ENCODE measurements around the gene TAS2R50. TPM values are rescaled to one million over a fixed set of nuclear protein-coding genes. Genes with fewer than 3 reads are reported as not detected.
A peak's percentile ranks its signal among the peaks of the same experiment; 100 is the strongest.

TAS2R50 gene
- total and polyA plus RNA-seq, 10 of the 15 experiments (the other 5 are each of a cell fraction or from before 2014, with no cell fraction given) = 0.33 to 3.2 (median 1.6) TPM; not detected in 5

DNA sequence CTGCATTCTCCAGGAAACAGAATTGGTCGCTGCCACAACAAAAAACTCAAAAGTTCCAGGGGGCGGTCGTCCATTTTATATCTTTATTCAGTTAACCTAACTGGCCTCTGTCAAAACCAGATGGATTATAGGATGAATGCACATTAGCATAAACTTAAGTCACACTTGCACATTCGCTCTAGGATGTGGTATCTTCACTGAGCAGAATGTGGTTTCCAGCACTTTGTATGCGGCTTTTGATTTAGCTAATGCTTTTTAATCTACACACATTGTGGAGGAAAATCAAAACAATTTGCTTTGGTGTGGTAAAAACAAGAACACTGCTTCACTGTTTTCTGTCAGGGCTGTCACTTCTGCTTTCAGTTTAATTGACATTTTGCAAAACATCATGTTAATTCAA lies 4.5 kb downstream of the TAS2R50 start (continued):
- TF ChIP-seq, protein P1, sequence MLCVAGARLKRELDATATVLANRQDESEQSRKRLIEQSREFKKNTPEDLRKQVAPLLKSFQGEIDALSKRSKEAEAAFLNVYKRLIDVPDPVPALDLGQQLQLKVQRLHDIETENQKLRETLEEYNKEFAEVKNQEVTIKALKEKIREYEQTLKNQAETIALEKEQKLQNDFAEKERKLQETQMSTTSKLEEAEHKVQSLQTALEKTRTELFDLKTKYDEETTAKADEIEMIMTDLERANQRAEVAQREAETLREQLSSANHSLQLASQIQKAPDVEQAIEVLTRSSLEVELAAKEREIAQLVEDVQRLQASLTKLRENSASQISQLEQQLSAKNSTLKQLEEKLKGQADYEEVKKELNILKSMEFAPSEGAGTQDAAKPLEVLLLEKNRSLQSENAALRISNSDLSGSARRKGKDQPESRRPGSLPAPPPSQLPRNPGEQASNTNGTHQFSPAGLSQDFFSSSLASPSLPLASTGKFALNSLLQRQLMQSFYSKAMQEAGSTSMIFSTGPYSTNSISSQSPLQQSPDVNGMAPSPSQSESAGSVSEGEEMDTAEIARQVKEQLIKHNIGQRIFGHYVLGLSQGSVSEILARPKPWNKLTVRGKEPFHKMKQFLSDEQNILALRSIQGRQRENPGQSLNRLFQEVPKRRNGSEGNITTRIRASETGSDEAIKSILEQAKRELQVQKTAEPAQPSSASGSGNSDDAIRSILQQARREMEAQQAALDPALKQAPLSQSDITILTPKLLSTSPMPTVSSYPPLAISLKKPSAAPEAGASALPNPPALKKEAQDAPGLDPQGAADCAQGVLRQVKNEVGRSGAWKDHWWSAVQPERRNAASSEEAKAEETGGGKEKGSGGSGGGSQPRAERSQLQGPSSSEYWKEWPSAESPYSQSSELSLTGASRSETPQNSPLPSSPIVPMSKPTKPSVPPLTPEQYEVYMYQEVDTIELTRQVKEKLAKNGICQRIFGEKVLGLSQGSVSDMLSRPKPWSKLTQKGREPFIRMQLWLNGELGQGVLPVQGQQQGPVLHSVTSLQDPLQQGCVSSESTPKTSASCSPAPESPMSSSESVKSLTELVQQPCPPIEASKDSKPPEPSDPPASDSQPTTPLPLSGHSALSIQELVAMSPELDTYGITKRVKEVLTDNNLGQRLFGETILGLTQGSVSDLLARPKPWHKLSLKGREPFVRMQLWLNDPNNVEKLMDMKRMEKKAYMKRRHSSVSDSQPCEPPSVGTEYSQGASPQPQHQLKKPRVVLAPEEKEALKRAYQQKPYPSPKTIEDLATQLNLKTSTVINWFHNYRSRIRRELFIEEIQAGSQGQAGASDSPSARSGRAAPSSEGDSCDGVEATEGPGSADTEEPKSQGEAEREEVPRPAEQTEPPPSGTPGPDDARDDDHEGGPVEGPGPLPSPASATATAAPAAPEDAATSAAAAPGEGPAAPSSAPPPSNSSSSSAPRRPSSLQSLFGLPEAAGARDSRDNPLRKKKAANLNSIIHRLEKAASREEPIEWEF (IDR thresholded peaks at IDR 0.05; ENCODE audit: insufficient replicate concordance, low read depth, low read length) = no peak
- peak; percentile 35 to 52; a peak in 1 of 4 replicates for TF ChIP-seq BHLHE40 (IDR thresholded peaks at IDR 0.05; ENCODE audit: borderline replicate concordance in 1 of 2, low read depth in 2 of 2, low read length in 1 of 2)
- no peak for TF ChIP-seq TAF1 (IDR thresholded peaks at IDR 0.05; ENCODE audit: borderline replicate concordance, low read depth, low read length)
- TF ChIP-seq, protein P2, sequence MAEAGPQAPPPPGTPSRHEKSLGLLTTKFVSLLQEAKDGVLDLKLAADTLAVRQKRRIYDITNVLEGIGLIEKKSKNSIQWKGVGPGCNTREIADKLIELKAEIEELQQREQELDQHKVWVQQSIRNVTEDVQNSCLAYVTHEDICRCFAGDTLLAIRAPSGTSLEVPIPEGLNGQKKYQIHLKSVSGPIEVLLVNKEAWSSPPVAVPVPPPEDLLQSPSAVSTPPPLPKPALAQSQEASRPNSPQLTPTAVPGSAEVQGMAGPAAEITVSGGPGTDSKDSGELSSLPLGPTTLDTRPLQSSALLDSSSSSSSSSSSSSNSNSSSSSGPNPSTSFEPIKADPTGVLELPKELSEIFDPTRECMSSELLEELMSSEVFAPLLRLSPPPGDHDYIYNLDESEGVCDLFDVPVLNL (IDR thresholded peaks at IDR 0.05; ENCODE audit: low read depth, low read length) = no peak
- no peak for TF ChIP-seq TCF3 (IDR thresholded peaks at IDR 0.05; ENCODE audit: borderline replicate concordance, insufficient read depth, low read depth, low read length)
- TF ChIP-seq YY1 (IDR thresholded peaks at IDR 0.05; ENCODE audit: low read depth, low read length) = no peak
- TF ChIP-seq RB1 (IDR thresholded peaks at IDR 0.05; ENCODE audit: borderline replicate concordance) = no peak
- TF ChIP-seq DPF2 (IDR thresholded peaks at IDR 0.05) = no peak
- TF ChIP-seq, protein P3, sequence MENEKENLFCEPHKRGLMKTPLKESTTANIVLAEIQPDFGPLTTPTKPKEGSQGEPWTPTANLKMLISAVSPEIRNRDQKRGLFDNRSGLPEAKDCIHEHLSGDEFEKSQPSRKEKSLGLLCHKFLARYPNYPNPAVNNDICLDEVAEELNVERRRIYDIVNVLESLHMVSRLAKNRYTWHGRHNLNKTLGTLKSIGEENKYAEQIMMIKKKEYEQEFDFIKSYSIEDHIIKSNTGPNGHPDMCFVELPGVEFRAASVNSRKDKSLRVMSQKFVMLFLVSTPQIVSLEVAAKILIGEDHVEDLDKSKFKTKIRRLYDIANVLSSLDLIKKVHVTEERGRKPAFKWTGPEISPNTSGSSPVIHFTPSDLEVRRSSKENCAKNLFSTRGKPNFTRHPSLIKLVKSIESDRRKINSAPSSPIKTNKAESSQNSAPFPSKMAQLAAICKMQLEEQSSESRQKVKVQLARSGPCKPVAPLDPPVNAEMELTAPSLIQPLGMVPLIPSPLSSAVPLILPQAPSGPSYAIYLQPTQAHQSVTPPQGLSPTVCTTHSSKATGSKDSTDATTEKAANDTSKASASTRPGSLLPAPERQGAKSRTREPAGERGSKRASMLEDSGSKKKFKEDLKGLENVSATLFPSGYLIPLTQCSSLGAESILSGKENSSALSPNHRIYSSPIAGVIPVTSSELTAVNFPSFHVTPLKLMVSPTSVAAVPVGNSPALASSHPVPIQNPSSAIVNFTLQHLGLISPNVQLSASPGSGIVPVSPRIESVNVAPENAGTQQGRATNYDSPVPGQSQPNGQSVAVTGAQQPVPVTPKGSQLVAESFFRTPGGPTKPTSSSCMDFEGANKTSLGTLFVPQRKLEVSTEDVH (IDR thresholded peaks at IDR 0.05; ENCODE audit: low read depth, partially characterized antibody) = no peak
- TF ChIP-seq ZNF384 (IDR thresholded peaks at IDR 0.05; ENCODE audit: borderline replicate concordance, low read depth, low read length) = no peak
- TF ChIP-seq PAX8 (IDR thresholded peaks at IDR 0.05) = no peak
- TF ChIP-seq, protein P4, sequence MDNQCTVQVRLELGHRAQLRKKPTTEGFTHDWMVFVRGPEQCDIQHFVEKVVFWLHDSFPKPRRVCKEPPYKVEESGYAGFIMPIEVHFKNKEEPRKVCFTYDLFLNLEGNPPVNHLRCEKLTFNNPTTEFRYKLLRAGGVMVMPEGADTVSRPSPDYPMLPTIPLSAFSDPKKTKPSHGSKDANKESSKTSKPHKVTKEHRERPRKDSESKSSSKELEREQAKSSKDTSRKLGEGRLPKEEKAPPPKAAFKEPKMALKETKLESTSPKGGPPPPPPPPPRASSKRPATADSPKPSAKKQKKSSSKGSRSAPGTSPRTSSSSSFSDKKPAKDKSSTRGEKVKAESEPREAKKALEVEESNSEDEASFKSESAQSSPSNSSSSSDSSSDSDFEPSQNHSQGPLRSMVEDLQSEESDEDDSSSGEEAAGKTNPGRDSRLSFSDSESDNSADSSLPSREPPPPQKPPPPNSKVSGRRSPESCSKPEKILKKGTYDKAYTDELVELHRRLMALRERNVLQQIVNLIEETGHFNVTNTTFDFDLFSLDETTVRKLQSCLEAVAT (IDR thresholded peaks at IDR 0.05) = no peak

Data from GM12878 (cell line).